GM23338 (cell line): ENCODE results near the gene RBM12. TPM values are rescaled to one million over a fixed set of nuclear protein-coding genes. Genes with fewer than 3 reads are reported as not detected.

Source experiments
- ATAC-seq: fragments of 200-7000 bp; cut with Tn5 transposase; 3 replicates; pipeline ENCODE4 v1.9.1; 2020
- DNase-seq: peaks from one replicate; pipeline ENCODE4 v3.0.0-alpha.2; 2015; ENCODE audit warnings: low spot score
- H2AFZ ChIP-seq: fragments of 200-600 bp; sonication (generic); 2 replicates; pipeline ENCODE4 v1.8.0; 2016; ENCODE audit warnings: antibody characterized with exemption, mild to moderate bottlenecking, moderate library complexity
- H3F3A ChIP-seq: fragments of 200-600 bp; sonication (generic); replicated peaks from 2 replicates; pipeline ENCODE4 v1.8.0; 2017; ENCODE audit warnings: antibody characterized with exemption, mixed run types, low read depth
- H3K27ac ChIP-seq: fragments of 200-600 bp; sonication (generic); 2 replicates; pipeline ENCODE4 v1.6.1; 2016; ENCODE audit warnings: low read depth
- H3K27me3 ChIP-seq: fragments of 200-600 bp; sonication (generic); 2 replicates; pipeline ENCODE4 v1.8.0; 2016; ENCODE audit warnings: mild to moderate bottlenecking, mixed run types, moderate library complexity; ENCODE audit not compliant: insufficient read depth
- H3K36me3 ChIP-seq: fragments of 200-600 bp; sonication (generic); 2 replicates; pipeline ENCODE4 v1.8.0; 2016; ENCODE audit warnings: mild to moderate bottlenecking; ENCODE audit not compliant: insufficient read depth
- H3K4me1 ChIP-seq: fragments of 200-600 bp; sonication (generic); 2 replicates; pipeline ENCODE4 v1.8.0; 2016; ENCODE audit warnings: mild to moderate bottlenecking, moderate library complexity; ENCODE audit not compliant: insufficient read depth
- H3K4me2 ChIP-seq: fragments of 200-600 bp; sonication (generic); 2 replicates; pipeline ENCODE4 v1.7.1; 2017; ENCODE audit warnings: mixed run types
- H3K4me3 ChIP-seq: fragments of 200-600 bp; sonication (generic); 2 replicates; pipeline ENCODE4 v1.6.1; 2016; ENCODE audit warnings: mixed run types
- H3K79me2 ChIP-seq: fragments of 200-600 bp; sonication (generic); replicated peaks from 2 replicates; pipeline ENCODE4 v1.8.0; 2017; ENCODE audit warnings: mild to moderate bottlenecking; ENCODE audit not compliant: insufficient read depth
- H3K9me2 ChIP-seq: fragments of 200-600 bp; sonication (generic); 2 replicates; pipeline ENCODE4 v1.8.0; 2017; ENCODE audit not compliant: insufficient read depth
- H4K20me1 ChIP-seq: fragments of 200-600 bp; sonication (generic); replicated peaks from 2 replicates; pipeline ENCODE4 v1.8.0; 2017; ENCODE audit warnings: mild to moderate bottlenecking; ENCODE audit not compliant: insufficient read depth
- H3K27ac Mint-ChIP-seq: 2 replicates; pipeline ENCODE4 v1.8.0; 2020; ENCODE audit warnings: inconsistent platforms, mild to moderate bottlenecking, moderate library complexity, mixed read lengths
- H3K27me3 Mint-ChIP-seq: 3 replicates; pipeline ENCODE4 v1.8.0; 2022; ENCODE audit warnings: low read depth, mild to moderate bottlenecking, moderate library complexity, mixed read lengths, inconsistent platforms; ENCODE audit not compliant: insufficient read depth, poor library complexity
- H3K36me3 Mint-ChIP-seq: 3 replicates; pipeline ENCODE4 v1.8.0; 2021; ENCODE audit warnings: low read depth, mild to moderate bottlenecking, inconsistent platforms, moderate library complexity, mixed read lengths
- H3K4me1 Mint-ChIP-seq: 3 replicates; pipeline ENCODE4 v1.8.0; 2020; ENCODE audit warnings: mild to moderate bottlenecking, inconsistent platforms, mixed read lengths
- H3K4me3 Mint-ChIP-seq: 3 replicates; pipeline ENCODE4 v1.8.0; 2021; ENCODE audit warnings: moderate library complexity, mild to moderate bottlenecking, inconsistent platforms, mixed read lengths
- H3K9me3 Mint-ChIP-seq: 3 replicates; pipeline ENCODE4 v1.8.0; 2020; ENCODE audit warnings: moderate library complexity, mild to moderate bottlenecking, inconsistent platforms, mixed read lengths
- CTCF ChIP-seq, 2 experiments: fragments of 200-600 bp in 1 of 2; sonication (generic) in 1 of 2; conservative IDR thresholded peaks; 2 replicates each; pipeline versions ENCODE4 v1.5.1 to v1.6.1; 2016 to 2017; ENCODE audit warnings: antibody characterized with exemption in 2 of 2, low read depth in 2 of 2, mild to moderate bottlenecking in 2 of 2, moderate library complexity in 1 of 2
- ETS1 ChIP-seq: IDR thresholded peaks from 2 replicates; pipeline ENCODE4 v1.6.1; 2016; ENCODE audit warnings: antibody characterized with exemption
- EZH2 ChIP-seq: fragments of 200-600 bp; sonication (generic); IDR thresholded peaks from one replicate; pipeline ENCODE4 v1.8.0; 2017; ENCODE audit warnings: antibody characterized with exemption, mild to moderate bottlenecking, low read depth; ENCODE audit not compliant: unreplicated experiment
- JUNB ChIP-seq: IDR thresholded peaks from one replicate; pipeline ENCODE4 v1.6.1; 2016; ENCODE audit warnings: antibody characterized with exemption; ENCODE audit not compliant: unreplicated experiment
- NANOG ChIP-seq: IDR thresholded peaks from 2 replicates; pipeline ENCODE4 v1.6.1; 2016; ENCODE audit warnings: antibody characterized with exemption, borderline replicate concordance
- REST ChIP-seq: IDR thresholded peaks from one replicate; pipeline ENCODE4 v1.6.1; 2018; ENCODE audit warnings: antibody characterized with exemption; ENCODE audit not compliant: unreplicated experiment
- STAT1 ChIP-seq: IDR thresholded peaks from one replicate; pipeline ENCODE4 v1.6.1; 2016; ENCODE audit warnings: antibody characterized with exemption; ENCODE audit not compliant: unreplicated experiment
- ZNF114 ChIP-seq: fragments of 250-450 bp; sonication (Bioruptor Pico); IDR thresholded peaks from 2 replicates; pipeline ENCODE4 v1.5.0; 2020; ENCODE audit warnings: mild to moderate bottlenecking, moderate library complexity
- ZNF331 ChIP-seq: fragments of 250-450 bp; sonication (Bioruptor Pico); IDR thresholded peaks from 2 replicates; pipeline ENCODE4 v1.5.0; 2020; ENCODE audit warnings: low read depth, mild to moderate bottlenecking, moderate library complexity
- ZNF462 ChIP-seq: fragments of 250-450 bp; sonication (Bioruptor Pico); IDR thresholded peaks from 2 replicates; pipeline ENCODE4 v1.5.0; 2020; ENCODE audit warnings: mild to moderate bottlenecking, moderate library complexity
- polyA plus RNA-seq: library from polyadenylated mRNA; unstranded; fragments of >200 nt; fragmentation: Nextera tagmentation; extraction: Ambion mirVana; gene quantifications from 2 replicates; pipeline ENCODE4 v1.2.1, GENCODE V29; 2016
- total RNA-seq: library from RNA; depleted of rRNA; stranded (reverse); fragments of >200 nt; shearing (Covaris generic); gene quantifications from 2 replicates; pipeline ENCODE4 v1.2.3, GENCODE V29; 2014

The RBM12 gene
- total and polyA plus RNA-seq, 2 experiments from 2014 or later = 22.3 to 82.2 TPM

- no peak overlapping the region for H3K27ac ChIP-seq
- no peak overlapping the region for H3K4me2 ChIP-seq
- ATAC-seq (no peak), DNase-seq (no peak)
- peaks cover 29% of the 10 kb centered on the region; the same call in 1 of the 2 replicates for H3K4me1 ChIP-seq
- H4K20me1 ChIP-seq = peaks cover 73% of the 10 kb centered on the region
- no peak for TF ChIP-seq ZNF462 (CRISPR knock-in tag)
- H3K27me3 ChIP-seq = no peaks in the 10 kb centered on the region
- H3K79me2 ChIP-seq = peaks cover 100% of the 10 kb centered on the region
- Mint-ChIP-seq H3K27me3 (no peaks in the 10 kb centered on the region), H3K27ac (no peak overlapping the region), H3K9me3 (no peaks in the 10 kb centered on the region), H3K4me3 (no peak overlapping the region), H3K36me3 (no peaks in the 10 kb centered on the region), H3K4me1 (peaks cover 47% of the 10 kb centered on the region)
- H3K4me3 ChIP-seq = no peak overlapping the region
- H2AFZ ChIP-seq = no peak overlapping the region
- H3K9me2 ChIP-seq = no peaks in the 10 kb centered on the region
- no peaks in the 10 kb centered on the region for H3K36me3 ChIP-seq
- H3F3A ChIP-seq = 0 out of 2 replicates have a peak, but pooled peaks cover 3% of the 10 kb centered on the region
Observed at GRCh38 chr20:35640724-35641123, 24.0 kb downstream of the RBM12 start.

- ATAC-seq (no peak), DNase-seq (no peak)
- no peak overlapping the region for H3K4me2 ChIP-seq
- H4K20me1 ChIP-seq = peaks cover 55% of the 10 kb centered on the region
- Mint-ChIP-seq H3K9me3 (no peaks in the 10 kb centered on the region), H3K4me1 (peaks cover 37% of the 10 kb centered on the region), H3K27me3 (no peaks in the 10 kb centered on the region), H3K4me3 (no peak overlapping the region), H3K27ac (no peak overlapping the region), H3K36me3 (no peaks in the 10 kb centered on the region)
- no peak overlapping the region for H3K27ac ChIP-seq
- H3K27me3 ChIP-seq = no peaks in the 10 kb centered on the region
- no peak overlapping the region for H2AFZ ChIP-seq
- peaks cover 24% of the 10 kb centered on the region; the same call in 1 of the 2 replicates for H3K4me1 ChIP-seq
- peaks cover 91% of the 10 kb centered on the region for H3K79me2 ChIP-seq
- no peak overlapping the region for H3K4me3 ChIP-seq
- H3K9me2 ChIP-seq = no peaks in the 10 kb centered on the region
- H3K36me3 ChIP-seq = no peaks in the 10 kb centered on the region
- no peaks in the 10 kb centered on the region for H3F3A ChIP-seq
- TF ChIP-seq NANOG (no peak), STAT1 (no peak), REST (no peak), ZNF114 (CRISPR knock-in tag) (no peak), EZH2 (no peak), ETS1 (no peak), JUNB (no peak), CTCF (conservative IDR thresholded peaks at IDR 0.05; ENCODE audit: low read depth in 2 of 2) (no peak), ZNF331 (CRISPR knock-in tag) (no peak)
Observed at GRCh38 chr20:35638751-35639150, 25.9 kb downstream of the RBM12 start.
